Fibroblast of skin of right quadriceps (primary cell): Measurements from ENCODE around the gene PTBP1.

ENCODE experiments used
- DNase-seq: peaks from one replicate; pipeline ENCODE4 v3.0.0-alpha.2; 2013

PTBP1 gene

DNA sequence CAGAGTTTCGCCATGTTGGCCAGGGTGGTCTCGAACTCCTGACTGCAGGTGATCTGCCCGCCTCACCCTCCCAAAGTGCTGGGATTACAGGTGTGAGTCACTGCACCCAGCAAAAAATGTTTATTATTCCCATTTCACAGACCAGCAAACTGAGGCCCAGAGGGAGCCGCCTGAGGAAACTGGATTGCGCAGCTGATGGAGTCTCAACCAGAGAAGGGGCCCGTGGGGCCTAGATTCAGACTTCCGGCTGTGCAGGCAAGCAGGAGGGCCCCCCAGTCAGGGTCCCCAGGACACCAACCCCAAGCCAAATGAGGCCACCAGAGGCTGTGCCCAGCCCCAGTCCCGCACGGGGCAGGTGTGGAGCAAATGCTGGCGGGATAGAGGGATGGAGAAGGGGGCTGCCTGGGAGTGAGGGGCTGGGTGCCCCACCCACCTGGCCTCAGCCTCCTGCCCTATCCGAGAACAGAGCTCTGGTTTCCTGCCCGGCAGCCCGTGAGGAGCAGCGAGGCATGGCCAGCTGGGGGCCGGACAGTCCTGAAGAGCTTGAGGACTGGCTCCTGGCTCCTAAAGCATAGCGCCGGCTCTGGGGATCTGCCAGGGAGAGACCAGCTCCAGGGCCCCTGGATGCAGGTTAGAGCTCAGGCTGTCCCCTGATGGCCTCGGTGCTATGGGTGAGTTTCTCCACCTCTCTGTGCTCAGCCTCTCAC lies 24.4 kb upstream of the PTBP1 start:
- no peak for DNase-seq

- DNase-seq: no peak
Measured at GRCh38 chr19:776549-776948, 20.7 kb upstream of the PTBP1 start.

- DNase-seq: peak; percentile 92
Measured at GRCh38 chr19:778910-779653, 18.2 kb upstream of the PTBP1 start.

DNA sequence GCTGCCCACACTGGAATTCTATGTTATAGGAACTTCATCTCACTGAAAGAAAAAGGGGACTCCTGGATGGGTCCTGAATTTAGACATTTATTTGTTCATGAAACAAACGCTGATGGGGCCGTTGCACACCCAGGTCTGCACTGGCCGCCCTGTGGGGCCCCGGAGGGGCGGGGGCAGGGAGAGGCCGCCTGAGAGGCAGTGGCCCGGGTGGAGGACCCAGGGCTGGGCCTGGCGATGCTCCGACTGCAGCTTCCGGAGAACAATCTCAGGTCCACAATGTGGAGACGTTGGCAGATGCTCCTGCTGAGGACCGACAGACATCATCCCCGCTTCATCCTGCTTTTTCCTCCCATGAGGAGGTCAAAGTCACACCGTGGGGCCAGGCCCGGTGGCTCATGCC lies 16.3 kb upstream of the PTBP1 start:
- DNase-seq: no peak

- DNase-seq: no peak
Measured at GRCh38 chr19:781800-782184, 15.5 kb upstream of the PTBP1 start.

- peak; percentile 74 for DNase-seq
Measured at GRCh38 chr19:782185-782877, 14.9 kb upstream of the PTBP1 start.

- no peak for DNase-seq
Measured at GRCh38 chr19:782878-783668, 14.2 kb upstream of the PTBP1 start.

- DNase-seq: no peak
Measured at GRCh38 chr19:784541-784940, 12.7 kb upstream of the PTBP1 start.

DNA sequence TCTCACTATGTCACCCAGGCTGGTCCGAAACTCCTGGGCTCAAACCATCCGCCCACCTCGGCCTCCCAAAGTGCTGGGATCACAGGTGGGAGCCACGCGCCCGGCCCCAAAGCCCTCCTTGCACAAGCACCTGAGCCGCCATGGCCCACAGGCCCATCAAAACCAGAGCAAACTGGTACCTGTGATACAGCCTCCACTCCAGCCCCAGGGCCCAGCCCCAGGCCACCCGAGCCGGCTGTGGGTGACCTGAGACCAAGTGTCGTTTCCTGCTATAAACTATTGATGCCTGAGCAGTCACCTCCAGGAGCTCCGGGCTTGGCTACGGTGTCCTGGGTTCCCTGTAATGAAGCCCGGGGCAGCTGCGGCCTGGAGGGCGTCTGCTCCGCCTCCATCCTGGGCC lies 9.7 kb upstream of the PTBP1 start:
- no peak for DNase-seq

DNA sequence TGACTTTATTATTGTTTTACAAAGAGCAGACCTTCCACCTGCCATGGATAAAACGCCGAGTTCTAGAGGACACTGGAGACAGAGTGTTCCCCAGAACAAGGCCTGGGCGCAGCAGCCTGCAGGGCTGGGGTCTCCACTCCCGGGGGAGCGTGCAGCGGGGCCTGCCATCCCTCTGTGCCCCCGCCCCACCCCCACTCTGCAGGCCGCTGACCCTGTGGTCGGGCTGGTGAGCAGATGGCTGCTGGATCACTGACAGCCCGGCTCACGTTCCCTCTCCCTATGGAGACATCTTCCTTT lies 8.6 kb upstream of the PTBP1 start:
- DNase-seq: no peak

DNA sequence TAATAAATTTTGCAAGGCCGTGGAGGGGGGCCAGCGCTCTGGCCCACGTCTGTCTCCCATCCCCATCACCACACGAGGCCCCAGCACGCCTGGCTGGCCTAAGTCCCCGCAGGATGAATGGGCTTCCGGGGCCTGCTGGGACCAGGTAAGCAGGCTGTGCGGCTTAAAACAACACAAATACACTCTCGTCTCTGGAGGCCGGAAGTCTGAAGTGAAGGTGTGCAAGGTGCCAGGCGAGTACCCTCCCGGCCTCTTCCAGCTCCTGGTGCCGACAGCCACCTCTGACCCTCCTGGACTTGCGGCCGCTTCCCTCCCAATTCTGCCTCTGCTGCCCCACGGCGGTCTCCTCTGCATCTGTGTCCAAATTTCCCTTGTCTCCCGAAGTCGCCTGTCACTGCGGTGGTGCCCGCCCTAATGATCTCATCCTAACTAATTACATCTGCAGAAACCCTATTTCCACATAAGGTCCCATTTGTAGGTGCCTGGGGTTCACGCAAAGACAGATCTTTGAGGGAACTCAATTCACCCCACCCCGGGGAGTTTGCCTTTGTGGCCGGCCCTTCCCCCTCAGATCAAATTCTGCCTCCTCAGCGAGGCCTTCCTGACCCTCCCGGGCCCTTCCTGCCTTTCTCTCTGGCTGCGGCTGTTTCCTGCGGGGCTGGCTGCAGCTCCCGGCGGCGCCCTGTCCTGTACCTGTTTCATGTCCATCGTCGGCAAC lies 8.1 kb upstream of the PTBP1 start:
- peak; percentile 27 for DNase-seq

- no peak for DNase-seq
Measured at GRCh38 chr19:789701-790060, 7.6 kb upstream of the PTBP1 start.

DNA sequence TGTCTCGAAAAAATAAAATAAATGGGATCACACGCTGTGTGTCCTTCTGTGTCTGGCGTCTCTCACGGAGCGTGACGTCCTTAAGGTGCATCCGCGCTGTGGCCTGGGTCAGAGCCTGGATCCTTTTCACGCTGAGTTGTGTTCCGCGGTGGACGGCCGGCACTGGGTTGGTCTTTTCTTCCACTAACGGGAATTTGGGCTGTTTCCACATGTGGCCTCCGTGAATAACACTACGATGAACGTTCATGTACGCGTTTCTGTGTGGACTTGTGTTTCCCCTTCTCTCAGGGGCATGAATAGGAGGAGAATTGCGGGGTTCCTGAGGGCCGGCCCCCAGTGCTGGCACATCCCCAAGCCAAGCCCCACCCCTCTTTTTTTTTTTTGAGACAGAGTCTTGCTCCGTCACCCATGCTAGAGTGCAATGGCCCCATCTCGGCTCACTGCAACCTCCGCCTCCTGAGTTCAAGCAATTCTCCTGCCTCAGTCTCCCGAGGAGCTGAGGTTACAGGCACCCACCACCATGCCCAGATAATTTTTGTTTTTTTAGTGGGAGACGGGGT lies 6.2 kb upstream of the PTBP1 start:
- no peak for DNase-seq

DNA sequence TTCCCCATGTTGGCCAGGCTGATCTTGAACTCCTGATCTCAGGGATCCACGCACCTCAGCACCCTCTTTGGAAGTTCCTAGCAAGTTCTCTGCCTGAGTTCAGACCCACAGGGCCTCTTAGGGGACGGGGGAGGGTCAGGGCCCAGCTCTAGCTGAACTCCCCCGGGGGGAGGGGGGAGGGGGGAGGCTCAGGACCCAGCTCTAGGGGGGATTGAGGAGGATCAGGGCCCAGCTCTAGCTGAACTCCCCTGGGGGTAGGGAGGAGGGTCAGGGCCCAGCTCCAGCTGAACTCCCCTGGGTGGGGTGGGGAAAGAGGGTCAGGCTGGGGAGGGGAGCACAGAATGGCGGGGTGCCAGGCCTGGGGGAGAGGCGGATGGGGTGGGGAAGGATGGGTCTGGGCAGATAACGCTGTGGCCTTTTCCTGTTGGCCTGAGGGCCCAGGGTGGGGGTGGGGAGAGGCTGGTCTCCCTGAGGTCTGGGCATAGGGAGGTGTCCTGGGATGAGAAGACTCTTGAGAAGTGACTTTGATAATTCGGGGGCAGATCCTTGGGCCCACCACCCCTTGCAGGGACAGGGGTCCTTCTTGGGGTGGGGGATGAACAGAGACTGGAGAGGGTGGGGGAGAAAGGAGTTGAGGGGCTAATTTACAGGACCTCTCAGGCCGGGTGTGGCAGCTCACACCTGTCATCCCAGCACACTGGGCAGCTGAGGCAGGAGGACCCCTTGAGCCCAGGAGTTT lies 5.5 kb upstream of the PTBP1 start:
- no peak for DNase-seq

- no peak for DNase-seq
Measured at GRCh38 chr19:792306-792885, 4.9 kb upstream of the PTBP1 start.

GRCh38 chr19:793806-794205 lies 3.4 kb upstream of the PTBP1 start:
- DNase-seq: no peak

DNA sequence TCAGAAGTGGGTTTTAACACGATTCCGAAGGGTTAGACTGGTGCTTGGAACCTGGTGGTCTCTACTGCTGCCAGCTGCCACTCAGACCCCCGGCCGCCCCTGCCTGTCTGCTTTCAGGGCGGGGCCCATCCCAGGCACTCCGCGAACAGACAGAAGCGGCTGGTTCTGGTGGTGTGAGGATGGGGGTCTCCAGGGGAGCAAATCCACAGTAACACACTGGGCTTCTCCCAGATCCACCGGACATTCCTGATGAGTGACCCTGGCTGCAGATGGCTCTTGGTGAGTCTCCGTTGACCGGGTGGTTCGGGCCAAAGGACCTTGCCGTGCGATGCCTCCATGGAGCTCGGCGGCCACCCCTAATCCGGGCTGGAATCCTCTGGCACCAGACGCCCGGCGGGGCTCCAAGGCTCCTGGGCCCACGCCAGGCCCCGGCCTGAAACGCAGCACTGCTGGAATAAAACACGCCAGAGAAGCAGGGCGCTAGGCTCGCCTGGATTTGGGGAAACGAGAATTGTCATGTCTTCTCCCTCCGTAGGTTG lies 2.1 kb upstream of the PTBP1 start:
- DNase-seq: no peak

- no peak for DNase-seq
Measured at GRCh38 chr19:795691-796581, 1.3 kb upstream of the PTBP1 start.

DNA sequence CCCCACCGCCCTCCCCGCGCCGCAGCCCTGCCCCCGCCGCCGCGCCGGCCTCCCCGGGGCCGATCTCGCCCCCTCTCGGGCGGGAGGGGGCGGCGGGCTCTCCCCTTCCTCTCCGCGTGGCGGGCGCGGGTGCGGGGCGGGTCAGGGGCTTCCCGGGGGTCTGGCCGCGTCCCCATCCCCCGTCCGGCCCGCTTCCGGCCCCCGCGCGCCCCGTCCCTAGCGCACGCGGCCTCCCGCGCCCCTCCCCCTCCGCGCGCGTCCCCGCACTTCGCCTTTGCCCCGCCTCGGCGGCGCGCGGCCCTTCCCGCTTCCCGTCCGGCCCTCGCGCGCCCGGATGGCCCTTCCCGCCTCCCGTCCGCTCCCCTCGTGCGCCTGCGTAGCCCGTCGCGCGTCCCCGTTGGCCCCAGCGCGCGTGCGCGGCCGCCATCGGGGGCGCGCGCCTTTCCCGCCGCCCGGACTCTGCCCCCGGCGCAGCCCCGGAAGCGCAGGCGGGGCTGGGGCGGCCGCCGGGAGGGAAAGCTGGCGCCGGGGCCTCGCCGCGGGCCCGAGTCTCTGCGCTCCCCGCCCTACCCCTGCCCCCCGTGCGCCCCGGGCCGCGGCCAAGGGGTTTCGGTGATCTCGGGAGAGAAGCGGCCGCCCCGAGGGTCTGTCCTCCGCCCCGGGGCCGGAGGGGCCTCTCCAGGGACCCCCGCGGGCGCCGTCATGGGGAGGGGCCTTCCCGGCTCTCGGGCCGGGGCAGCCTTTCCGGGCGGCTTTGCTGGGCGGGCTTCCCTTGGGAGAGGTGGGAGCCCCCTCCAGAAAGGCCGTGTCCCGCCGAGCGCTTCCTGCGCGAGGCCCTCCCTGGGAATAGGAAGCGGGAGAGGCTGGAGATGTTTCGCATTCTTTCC lies 519 bp downstream of the PTBP1 start:
- peak; percentile 93 for DNase-seq
